Measurements from ENCODE around the gene TSPAN33. TPM values are rescaled to one million over a fixed set of nuclear protein-coding genes. Genes with fewer than 3 reads are reported as not detected.

Gene TSPAN33, protein sequence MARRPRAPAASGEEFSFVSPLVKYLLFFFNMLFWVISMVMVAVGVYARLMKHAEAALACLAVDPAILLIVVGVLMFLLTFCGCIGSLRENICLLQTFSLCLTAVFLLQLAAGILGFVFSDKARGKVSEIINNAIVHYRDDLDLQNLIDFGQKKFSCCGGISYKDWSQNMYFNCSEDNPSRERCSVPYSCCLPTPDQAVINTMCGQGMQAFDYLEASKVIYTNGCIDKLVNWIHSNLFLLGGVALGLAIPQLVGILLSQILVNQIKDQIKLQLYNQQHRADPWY
- total RNA-seq = 9.5 TPM
- long read RNA-seq, transcript TSPAN33-201 (8 exons, 1,863 nt) = major isoform, 26 of 32 reads
- long read RNA-seq, partial matches to known transcripts = 3 of 32 reads
- long read RNA-seq, other reads (novel, unspliced or antisense) = 3 of 32 reads

DNA sequence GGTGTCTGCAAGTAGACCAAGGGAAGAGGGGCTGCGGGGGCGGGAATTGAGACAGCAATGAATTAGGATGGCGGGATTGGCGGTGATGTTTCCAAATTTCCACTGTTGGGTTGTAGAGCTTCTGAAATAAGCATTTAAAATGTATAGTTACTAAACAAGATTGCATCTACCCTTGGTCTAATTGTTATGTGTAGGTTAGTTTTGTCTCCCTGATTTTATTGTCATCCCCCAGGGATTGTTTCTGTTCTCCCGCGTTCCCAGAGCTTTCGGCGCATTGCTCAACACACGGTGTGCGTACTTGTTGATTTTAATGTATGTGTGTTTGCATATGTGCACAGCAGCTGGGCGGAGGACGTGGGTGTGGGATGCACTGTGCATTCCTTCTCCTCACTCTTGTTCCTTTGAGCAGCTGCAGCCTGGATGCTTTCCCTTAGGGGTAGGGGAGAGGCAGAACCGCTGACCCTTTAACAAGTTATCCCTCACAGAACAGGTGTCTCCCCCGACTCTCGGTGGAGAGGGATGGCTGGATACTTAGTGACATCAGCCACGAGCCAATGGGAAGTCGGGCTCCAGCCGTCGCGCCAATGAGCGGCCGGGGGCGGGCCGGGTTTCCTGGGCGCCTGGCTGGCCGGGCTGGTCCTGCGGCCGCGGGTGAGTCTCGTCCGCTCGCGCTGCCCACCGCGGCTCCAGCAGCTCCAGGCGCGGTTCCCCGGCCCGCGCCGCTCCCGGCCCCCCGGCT lies at the start of gene TSPAN33:
Gene TSPAN33 (plus strand): TSS at position 613 of the 739 bp plus-strand sequence. CDS start 274 bp downstream, outside the sequence.
- TF ChIP-seq, protein P1, sequence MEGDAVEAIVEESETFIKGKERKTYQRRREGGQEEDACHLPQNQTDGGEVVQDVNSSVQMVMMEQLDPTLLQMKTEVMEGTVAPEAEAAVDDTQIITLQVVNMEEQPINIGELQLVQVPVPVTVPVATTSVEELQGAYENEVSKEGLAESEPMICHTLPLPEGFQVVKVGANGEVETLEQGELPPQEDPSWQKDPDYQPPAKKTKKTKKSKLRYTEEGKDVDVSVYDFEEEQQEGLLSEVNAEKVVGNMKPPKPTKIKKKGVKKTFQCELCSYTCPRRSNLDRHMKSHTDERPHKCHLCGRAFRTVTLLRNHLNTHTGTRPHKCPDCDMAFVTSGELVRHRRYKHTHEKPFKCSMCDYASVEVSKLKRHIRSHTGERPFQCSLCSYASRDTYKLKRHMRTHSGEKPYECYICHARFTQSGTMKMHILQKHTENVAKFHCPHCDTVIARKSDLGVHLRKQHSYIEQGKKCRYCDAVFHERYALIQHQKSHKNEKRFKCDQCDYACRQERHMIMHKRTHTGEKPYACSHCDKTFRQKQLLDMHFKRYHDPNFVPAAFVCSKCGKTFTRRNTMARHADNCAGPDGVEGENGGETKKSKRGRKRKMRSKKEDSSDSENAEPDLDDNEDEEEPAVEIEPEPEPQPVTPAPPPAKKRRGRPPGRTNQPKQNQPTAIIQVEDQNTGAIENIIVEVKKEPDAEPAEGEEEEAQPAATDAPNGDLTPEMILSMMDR (IDR thresholded peaks at IDR 0.05) = no peak
- Histone ChIP-seq H3K4me3 (peak within 1 kb of the TSS; percentile 57), H3K27me3 (ENCODE audit: low read depth) (peaks cover 28% of the 10 kb centered on the region), H3K4me1 (peaks cover 25% of the 10 kb centered on the region), H3K36me3 (no peaks in the 10 kb centered on the region), H3K27ac (no peak within 1 kb of the TSS), H3K9me3 (no peaks in the 10 kb centered on the region)
- intact Hi-C loops (cut with DNase I) = no loop called here
- DNase-seq = peak; percentile 80
- peak; percentile 86 to 91 for ATAC-seq

DNA sequence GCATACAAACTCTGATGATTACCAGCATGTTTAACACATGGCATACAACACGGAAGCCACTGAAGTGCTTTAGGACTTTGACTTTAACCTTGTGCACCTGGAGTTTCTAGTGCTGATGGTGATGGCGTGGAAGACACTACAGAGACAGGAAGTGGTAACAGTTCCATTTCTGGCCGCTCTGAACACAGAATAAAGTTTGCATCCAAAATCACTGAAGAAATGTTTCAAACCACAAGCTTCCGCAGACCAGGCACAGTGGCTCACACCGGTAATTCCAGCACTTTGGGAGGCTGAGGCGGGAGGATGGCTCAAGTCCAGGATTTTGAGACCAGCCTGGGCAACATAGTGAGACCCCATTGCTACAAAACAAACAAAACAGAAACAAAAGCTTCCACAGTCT lies 49.2 kb upstream of the TSPAN33 start:
- intact Hi-C loops (cut with DNase I) = no loop called here
- DNase-seq (no peak), ATAC-seq (no peak)
- Histone ChIP-seq H3K27ac (no peak overlapping the region), H3K4me3 (no peak overlapping the region), H3K9me3 (no peaks in the 10 kb centered on the region), H3K4me1 (peaks cover 6% of the 10 kb centered on the region), H3K36me3 (no peaks in the 10 kb centered on the region), H3K27me3 (ENCODE audit: low read depth) (peaks cover 11% of the 10 kb centered on the region)
- TF ChIP-seq, protein P1 (IDR thresholded peaks at IDR 0.05) = no peak

DNA sequence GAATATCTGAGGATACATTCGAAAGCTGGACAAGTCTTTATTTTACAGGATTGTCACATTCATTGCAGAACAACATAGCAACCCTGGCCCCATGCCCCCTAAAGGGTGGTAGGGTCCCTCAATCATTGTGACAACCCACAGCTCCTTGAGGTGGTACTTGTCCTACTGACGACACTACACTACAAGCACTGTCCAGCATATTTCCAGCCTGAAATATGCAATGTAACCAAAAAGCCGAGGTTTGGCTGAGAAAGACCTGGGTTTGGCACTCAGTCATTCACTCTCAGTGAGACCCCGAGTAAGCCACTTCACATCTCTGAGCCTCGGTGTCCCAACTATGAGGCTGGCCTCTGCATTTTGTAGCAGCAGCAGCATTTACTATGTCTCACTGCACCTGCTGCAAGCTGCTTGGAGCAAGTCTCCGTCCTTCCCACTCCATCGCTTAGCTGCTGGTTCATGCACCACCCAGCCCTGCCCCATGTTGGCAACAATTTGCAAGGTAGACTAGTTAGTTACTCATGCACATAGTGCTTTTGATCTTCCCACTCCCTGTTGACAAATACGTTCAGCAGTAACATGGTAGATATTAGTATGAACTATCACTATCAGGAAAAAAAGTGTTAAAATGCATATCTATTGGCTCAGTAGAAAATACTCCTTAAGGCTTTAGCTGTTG lies 46.0 kb upstream of the TSPAN33 start:
- intact Hi-C loops (cut with DNase I) = no loop called here
- no peaks in the 10 kb centered on the region for H3K9me3 ChIP-seq
- no peak overlapping the region for H3K4me3 ChIP-seq
- no peaks in the 10 kb centered on the region for H3K36me3 ChIP-seq
- no peaks in the 10 kb centered on the region for H3K4me1 ChIP-seq
- no peak for ATAC-seq
- H3K27me3 ChIP-seq (ENCODE audit: low read depth) = peaks cover 11% of the 10 kb centered on the region
- no peak for DNase-seq
- TF ChIP-seq, protein P1 (IDR thresholded peaks at IDR 0.05) = no peak
- H3K27ac ChIP-seq = no peak overlapping the region

DNA sequence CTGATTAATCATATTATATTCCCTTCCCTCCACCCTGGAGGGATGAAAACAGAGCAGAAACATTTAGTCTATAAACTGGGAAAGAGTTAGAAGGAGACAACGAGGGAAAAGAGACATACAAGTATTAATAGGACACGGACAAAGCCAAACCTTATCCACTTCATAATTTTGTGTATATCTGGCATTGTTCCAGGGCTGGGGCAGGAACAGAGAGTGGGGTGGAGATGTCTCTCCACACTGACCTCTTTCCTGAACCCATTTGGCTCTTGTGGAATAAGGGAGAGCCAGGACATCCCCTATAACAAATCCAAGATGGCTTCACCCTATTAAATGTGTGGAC lies 43.7 kb upstream of the TSPAN33 start:
- DNase-seq = no peak
- Histone ChIP-seq H3K4me1 (no peaks in the 10 kb centered on the region), H3K27me3 (ENCODE audit: low read depth) (peaks cover 9% of the 10 kb centered on the region), H3K9me3 (no peaks in the 10 kb centered on the region), H3K36me3 (no peaks in the 10 kb centered on the region), H3K4me3 (no peak overlapping the region), H3K27ac (no peak overlapping the region)
- ATAC-seq = no peak
- intact Hi-C loops (cut with DNase I) = no loop called here
- TF ChIP-seq, protein P1 (IDR thresholded peaks at IDR 0.05) = no peak

DNA sequence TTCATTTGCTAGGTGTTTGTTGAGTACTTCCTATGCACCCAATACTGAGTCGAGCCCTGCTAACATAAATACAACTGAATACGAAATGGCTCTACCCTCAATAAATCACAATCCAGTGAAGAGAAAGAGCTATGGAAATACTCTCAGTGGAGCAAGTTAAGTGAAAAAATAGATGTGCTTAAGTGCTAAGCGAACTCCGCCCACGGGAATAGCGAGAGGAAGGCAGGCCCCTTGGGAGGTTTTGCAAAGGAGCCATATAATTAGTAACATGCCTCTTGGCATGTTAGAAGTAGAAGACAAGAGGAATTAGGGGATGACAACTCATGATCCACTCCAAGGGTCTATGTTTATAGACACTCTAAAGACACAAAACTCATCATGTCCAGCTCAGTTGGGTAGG lies 42.8 kb upstream of the TSPAN33 start:
- no peak for ATAC-seq
- DNase-seq = no peak
- no peak overlapping the region for H3K27ac ChIP-seq

More for the DNA sequence above, 42.8 kb upstream of the TSPAN33 start:
- Histone ChIP-seq H3K27me3 (ENCODE audit: low read depth) (peaks cover 6% of the 10 kb centered on the region), H3K4me3 (no peak overlapping the region), H3K4me1 (no peaks in the 10 kb centered on the region), H3K9me3 (no peaks in the 10 kb centered on the region), H3K36me3 (no peaks in the 10 kb centered on the region)
- TF ChIP-seq, protein P1 (IDR thresholded peaks at IDR 0.05) = no peak
- intact Hi-C loops (cut with DNase I) = no loop called here
